Measurements from ENCODE around the gene NEK6. TPM values are rescaled to one million over a fixed set of nuclear protein-coding genes. Genes with fewer than 3 reads are reported as not detected.

The NEK6 gene
- total RNA-seq, 1 donor from 2014 or later = 14.7 TPM

DNA sequence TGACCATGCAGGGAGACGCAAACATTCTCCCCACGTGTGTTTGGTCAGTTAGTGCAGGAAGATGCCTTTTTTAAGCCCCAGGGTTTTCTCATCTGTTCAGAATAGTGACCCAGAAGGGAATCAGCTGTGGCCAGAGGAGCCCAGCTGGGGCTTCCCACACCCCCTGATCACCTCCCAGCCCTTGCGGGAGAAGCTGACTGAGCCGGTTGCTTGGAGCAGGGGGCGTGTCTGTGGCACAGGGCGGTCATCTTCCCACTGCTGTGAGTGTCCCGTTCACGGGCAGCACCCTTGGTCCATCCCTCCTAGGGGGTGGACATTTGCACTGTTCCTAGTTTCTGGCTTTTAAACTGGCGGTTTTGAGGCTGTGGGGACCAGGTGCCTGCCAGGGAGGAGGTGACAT is 69.7 kb downstream of the NEK6 start:
- peaks cover 31% of the 10 kb centered on the region for H3K36me3 ChIP-seq (ENCODE audit: control insufficient read depth, insufficient read depth, low read length)
- TF ChIP-seq, protein P1, sequence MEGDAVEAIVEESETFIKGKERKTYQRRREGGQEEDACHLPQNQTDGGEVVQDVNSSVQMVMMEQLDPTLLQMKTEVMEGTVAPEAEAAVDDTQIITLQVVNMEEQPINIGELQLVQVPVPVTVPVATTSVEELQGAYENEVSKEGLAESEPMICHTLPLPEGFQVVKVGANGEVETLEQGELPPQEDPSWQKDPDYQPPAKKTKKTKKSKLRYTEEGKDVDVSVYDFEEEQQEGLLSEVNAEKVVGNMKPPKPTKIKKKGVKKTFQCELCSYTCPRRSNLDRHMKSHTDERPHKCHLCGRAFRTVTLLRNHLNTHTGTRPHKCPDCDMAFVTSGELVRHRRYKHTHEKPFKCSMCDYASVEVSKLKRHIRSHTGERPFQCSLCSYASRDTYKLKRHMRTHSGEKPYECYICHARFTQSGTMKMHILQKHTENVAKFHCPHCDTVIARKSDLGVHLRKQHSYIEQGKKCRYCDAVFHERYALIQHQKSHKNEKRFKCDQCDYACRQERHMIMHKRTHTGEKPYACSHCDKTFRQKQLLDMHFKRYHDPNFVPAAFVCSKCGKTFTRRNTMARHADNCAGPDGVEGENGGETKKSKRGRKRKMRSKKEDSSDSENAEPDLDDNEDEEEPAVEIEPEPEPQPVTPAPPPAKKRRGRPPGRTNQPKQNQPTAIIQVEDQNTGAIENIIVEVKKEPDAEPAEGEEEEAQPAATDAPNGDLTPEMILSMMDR (IDR thresholded peaks at IDR 0.05; ENCODE audit: insufficient read depth, low read length, severe bottlenecking) = no peak
- H3K4me3 ChIP-seq (ENCODE audit: low read depth, low read length) = no peak overlapping the region
- H3K27me3 ChIP-seq (ENCODE audit: control insufficient read depth, insufficient read depth, low read length) = no peaks in the 10 kb centered on the region
- DNase-seq (ENCODE audit: low read depth) (no peak), FAIRE-seq (no peak)

DNA sequence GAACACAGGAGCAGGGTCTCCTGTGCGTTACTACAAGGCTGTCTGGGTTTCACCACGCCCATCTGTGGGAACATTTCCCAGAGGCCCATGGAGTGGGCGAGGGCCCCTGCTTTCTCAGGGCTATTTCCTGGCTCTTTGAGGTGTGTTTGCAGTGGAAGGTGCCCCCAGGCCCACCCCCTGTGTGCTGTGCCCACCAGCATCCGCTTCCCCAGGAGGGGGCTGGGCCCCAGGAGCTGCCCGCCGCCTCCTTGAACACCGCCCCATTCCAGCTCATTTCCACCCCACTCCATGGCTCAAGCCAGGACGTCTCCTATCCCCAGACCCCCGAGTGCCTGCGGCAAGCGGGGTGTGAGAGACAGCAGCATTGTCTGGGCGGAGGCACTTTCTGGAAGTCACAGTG is 70.5 kb downstream of the NEK6 start:
- no peak for FAIRE-seq
- H3K36me3 ChIP-seq (ENCODE audit: control insufficient read depth, insufficient read depth, low read length) = peaks cover 31% of the 10 kb centered on the region

DNA sequence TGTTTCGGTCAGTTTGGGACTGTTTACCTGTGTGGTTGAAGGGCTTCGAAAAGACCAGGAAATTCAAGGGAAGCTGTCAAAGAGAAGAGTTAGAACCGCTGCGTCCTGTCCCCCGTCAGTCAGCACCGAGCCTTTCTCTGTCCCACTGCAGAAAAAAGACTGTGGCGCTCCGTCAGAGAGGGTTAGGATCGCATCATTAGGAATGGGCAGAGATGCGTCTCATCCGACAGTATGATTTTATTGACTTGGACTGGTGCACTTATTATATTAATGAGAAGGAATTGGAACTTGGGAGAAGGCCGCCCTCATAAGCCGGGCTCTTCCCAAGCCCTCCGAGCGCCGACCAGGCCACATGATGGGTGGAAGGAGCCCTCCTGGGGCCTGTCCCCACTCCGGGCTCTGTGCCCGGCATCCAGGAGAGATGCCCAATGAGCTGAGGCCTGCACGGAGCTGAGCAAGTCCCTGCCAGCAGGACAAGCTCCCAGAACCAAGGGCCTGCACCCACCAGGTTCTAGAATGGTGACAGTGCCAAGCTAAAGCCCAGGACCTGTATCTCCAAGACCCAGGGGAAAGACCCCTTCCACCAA is 71.5 kb downstream of the NEK6 start:
- DNase-seq (ENCODE audit: low read depth) (no peak), FAIRE-seq (peak; percentile 47)
- TF ChIP-seq, protein P1 (IDR thresholded peaks at IDR 0.05; ENCODE audit: insufficient read depth, low read length, severe bottlenecking) = no peak
- Histone ChIP-seq H3K27me3 (ENCODE audit: control insufficient read depth, insufficient read depth, low read length) (no peaks in the 10 kb centered on the region), H3K4me3 (ENCODE audit: low read depth, low read length) (no peak overlapping the region), H3K36me3 (ENCODE audit: control insufficient read depth, insufficient read depth, low read length) (peaks cover 28% of the 10 kb centered on the region)

More for the DNA sequence above, 70.5 kb downstream of the NEK6 start:
- TF ChIP-seq, protein P1 (IDR thresholded peaks at IDR 0.05; ENCODE audit: insufficient read depth, low read length, severe bottlenecking) = no peak
- DNase-seq (ENCODE audit: low read depth) = no peak
- H3K27me3 ChIP-seq (ENCODE audit: control insufficient read depth, insufficient read depth, low read length) = no peaks in the 10 kb centered on the region
- no peak overlapping the region for H3K4me3 ChIP-seq (ENCODE audit: low read depth, low read length)

DNA sequence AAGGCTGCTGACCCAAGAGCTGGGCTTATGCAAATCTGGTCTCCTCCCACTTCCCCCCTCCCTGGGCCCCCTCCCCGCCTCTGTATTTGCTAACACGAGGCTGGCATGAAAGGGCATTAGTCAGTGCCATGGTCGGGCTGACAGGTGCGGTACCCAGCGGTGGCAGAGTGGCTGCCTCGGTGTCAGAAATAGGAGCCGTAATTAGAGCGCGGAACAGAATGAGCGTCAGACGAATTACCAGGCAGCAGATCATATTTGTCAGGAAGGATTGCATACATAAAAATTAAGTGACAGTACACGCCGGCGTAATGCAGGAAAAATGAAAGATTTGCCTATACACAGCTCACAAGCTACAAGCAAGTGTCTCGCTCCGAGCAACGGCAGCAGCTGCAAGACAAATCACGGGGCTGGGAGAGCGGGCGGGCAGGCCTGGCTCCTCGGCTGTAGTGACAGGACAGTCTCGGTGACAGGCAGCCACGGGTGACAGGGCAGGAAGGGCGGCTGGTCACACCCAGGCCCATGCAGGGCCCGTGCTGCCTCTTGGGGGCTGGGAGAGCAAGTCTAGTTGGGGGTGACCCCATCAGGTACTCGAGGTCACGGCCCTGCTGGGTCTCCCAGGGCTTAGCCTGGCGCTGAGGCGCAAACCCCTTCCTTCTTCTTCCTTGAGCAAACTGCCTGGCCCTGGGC is 72.4 kb downstream of the NEK6 start:
- H3K36me3 ChIP-seq (ENCODE audit: control insufficient read depth, insufficient read depth, low read length) = peaks cover 27% of the 10 kb centered on the region
- H3K27me3 ChIP-seq (ENCODE audit: control insufficient read depth, insufficient read depth, low read length) = no peaks in the 10 kb centered on the region
- DNase-seq (ENCODE audit: low read depth) = no peak
- H3K4me3 ChIP-seq (ENCODE audit: low read depth, low read length) = no peak overlapping the region
- FAIRE-seq = no peak
- TF ChIP-seq, protein P1 (IDR thresholded peaks at IDR 0.05; ENCODE audit: insufficient read depth, low read length, severe bottlenecking) = no peak

- Histone ChIP-seq H3K27me3 (ENCODE audit: control insufficient read depth, insufficient read depth, low read length) (no peaks in the 10 kb centered on the region), H3K4me3 (ENCODE audit: low read depth, low read length) (no peak overlapping the region), H3K36me3 (ENCODE audit: control insufficient read depth, insufficient read depth, low read length) (peaks cover 25% of the 10 kb centered on the region)
- FAIRE-seq (no peak), DNase-seq (ENCODE audit: low read depth) (no peak)
- TF ChIP-seq, protein P1 (IDR thresholded peaks at IDR 0.05; ENCODE audit: insufficient read depth, low read length, severe bottlenecking) = no peak
These were observed 73.8 kb downstream of the NEK6 start for GRCh38 chr9:124331580-124331979.
